DOHH2 (cell line): ENCODE results near the gene TMTC1.

ENCODE experiments used
- CTCF ChIP-seq: fragments of 200-600 bp; sonication (generic); IDR thresholded peaks from one replicate; pipeline ENCODE4 v1.5.1; 2014; ENCODE audit warnings: antibody characterized with exemption, mild to moderate bottlenecking, low read depth, low read length; ENCODE audit not compliant: poor library complexity, severe bottlenecking
- EZH2phosphoT487 ChIP-seq: fragments of 200-600 bp; sonication (generic); IDR thresholded peaks from 2 replicates; pipeline ENCODE4 v1.6.1; 2017; ENCODE audit warnings: borderline replicate concordance, mild to moderate bottlenecking, antibody characterized with exemption, low read length, moderate library complexity, mixed read lengths

DNA sequence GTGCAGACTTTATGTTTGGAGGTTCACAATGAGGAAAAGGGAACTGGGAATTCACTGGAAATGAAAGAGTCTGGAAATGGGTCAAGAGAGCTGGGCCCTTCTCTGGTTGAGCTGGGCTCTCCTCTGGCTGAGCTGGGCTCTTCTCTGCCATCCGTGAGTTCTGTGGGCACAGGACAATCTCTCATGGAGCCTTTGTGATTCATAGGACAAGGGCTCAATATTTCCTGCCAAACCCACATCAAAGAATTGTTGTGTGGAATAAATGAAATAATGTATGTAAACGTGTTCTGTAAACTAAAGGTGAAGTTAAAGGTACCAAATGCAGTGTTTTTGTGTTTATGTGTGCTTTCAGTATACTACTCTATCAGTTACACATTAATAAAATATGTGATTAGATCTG is 190.7 kb downstream of the TMTC1 start:
- TF ChIP-seq CTCF (no peak), EZH2phosphoT487 (no peak)
